ENCODE results near the gene DISC1.
"Not testable (repeated sequence)": the region's sequence is repeated elsewhere in the genome, so short reads cannot be mapped to it uniquely, and the experiment has no call there.

Gene DISC1

DNA sequence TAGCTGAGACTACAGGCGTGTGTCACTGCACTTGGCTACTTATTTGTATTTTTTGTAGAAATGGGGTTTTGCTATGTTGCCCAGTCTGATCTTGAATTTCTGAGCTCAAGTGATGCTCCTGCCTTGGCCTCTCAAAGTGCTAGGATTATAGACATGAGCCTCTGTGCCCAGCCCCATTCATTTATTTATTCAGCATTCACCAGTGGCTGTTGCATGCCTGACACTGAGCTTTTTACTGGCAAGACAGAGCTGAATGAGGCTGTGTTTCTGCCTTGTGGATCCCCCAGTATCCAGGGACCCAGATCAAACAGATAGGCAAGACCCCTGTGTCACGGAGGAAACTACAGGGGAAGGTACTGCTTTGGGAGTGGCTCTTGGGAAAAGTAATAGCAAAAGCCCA lies 109.4 kb downstream of the DISC1 start:
- no peak for DNase-seq

DNA sequence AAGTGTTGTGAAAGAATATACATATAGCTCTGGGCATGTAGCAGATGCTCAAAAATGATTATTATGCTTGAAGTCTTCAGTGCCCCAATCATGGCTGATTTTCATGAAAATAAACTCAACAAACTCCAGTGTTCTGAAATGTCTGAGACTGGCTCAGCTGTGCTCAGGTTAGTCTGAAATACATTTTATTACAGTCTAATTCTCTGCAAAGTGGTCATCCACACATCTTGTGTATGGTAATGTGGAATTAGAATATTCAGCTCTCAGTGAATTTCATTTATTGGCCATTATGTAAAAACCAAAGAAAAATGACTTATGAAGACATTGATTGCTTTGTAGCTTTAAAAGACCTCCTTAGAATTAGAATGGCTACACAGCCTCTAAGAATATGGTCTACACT lies 109.9 kb downstream of the DISC1 start:
- no peak for DNase-seq

GRCh38 chr1:231738554-231738953 lies 112.0 kb downstream of the DISC1 start:
- no peak for DNase-seq

DNA sequence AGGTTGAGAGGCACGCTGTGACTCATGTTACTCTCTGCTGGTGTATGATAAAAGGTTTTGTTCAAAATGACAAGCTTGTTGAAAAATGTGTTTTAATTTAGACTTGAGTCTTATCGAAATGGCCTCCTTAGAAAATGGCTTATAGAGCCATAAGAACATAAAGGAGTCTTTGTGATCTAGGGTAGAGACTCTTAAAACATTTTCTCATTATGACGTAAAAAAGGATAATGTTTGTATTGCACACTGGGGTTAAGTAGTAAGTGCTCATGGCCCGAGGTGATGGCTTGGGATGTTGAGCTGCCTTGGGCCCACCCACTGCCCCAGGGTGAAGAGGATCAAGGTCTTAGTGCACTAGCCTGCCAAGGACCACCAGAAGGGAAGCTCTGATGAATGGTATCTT lies 117.4 kb downstream of the DISC1 start:
- DNase-seq, result no peak

GRCh38 chr1:231748760-231749415 lies 122.3 kb downstream of the DISC1 start:
- peak; percentile 63 for DNase-seq

GRCh38 chr1:231750296-231750695 lies 123.7 kb downstream of the DISC1 start:
- DNase-seq, result peak; percentile 48

GRCh38 chr1:231750818-231751362 lies 124.3 kb downstream of the DISC1 start:
- DNase-seq, result no peak

- DNase-seq, result no peak
Measured at GRCh38 chr1:231751415-231751814, 124.8 kb downstream of the DISC1 start.

- no peak for DNase-seq
Measured at GRCh38 chr1:231753313-231753712, 126.7 kb downstream of the DISC1 start.

DNA sequence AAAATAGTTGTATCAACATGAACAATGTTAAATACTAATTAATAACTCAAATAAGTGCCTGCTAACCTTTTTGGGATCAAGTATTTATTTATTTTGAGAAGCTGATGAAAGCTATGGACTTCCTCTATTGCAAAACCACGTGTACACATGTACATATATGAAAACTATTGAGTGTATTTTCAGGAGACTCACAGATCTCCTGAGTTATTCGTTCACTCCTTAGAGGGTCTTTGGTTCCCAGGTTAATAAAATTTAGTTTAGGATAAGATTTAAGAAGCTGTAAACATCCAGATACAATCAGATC lies 130.5 kb downstream of the DISC1 start:
- no peak for DNase-seq

DNA sequence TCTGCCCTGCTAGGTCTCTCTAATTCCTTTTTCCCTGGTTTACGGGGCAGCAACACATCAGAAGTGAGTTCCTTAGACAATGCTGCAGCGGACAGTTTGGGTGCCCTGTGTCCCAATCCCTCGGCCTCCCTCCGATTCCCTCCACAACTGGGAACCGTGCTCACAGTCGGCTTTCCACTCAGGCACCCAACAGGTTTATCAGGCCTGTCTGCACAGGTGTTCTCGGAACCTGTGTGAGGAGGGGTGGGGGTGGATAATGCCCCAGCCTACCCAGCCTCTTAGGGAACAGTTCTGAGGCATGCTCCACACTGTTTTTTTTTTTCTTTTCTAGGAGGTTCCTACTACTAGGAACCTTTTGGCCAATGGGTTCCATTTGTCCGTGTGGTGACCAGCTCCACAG lies 131.2 kb downstream of the DISC1 start:
- no peak for DNase-seq

DNA sequence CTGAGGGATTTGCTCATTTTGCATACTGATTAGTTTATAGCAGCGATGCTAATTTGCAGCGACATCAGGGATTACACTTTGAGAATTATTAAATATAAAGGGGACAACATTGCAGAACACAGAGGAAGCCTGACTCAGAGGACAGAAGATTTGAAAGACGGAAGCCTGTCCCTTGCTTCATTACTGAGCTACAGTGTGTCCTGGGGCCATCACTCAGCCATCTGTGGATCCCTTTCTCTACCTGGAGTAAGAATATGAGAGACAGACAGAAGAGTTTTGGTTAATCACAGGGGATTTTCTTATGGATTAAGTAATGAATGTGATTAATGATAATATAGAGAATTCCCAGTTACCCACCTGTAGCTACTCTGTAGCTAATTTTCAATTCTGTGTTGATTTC lies 134.7 kb downstream of the DISC1 start:
- DNase-seq, result no peak

- no peak for DNase-seq
Measured at GRCh38 chr1:231761747-231762541, 135.4 kb downstream of the DISC1 start.

DNA sequence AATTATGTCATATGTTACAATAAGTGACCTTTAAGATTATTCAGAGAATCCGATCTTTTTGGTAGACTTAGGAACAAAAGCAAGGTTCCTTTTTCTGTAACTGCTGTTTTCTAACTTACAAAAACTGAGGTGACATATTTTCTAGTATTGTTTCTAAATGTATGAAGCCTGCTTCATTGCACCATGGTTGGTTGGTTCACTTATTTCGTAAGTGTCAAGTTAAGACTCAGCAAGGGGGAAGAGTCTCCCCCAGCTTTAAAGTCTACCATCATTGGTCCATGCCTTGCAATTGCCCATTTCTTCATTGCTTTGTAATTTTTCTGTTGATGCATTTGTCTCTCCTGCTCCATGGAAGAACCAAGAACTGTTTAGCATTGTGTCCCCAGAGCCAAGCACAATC lies 136.9 kb downstream of the DISC1 start:
- no peak for DNase-seq

DNA sequence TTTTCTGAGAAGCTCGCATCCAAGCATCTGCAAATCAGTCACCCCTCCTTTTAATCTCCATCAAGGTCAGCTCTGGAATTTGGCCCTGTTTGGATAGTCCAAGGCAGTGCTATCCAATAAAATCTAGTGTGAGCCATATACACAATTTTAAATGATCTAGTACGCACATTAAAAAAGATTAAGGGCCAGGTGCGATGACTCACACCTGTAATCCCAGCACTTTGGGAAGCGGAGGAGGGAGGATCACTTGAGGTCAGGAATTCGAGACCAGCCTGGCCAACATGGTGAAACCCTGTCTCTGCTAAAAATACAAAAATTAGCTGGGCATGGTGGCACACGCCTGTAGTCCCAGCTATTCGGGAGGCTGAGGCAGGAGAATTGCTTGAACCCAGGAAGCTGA lies 139.2 kb downstream of the DISC1 start:
- DNase-seq, result not testable (repeated sequence)

- DNase-seq, result no peak
Measured at GRCh38 chr1:231767471-231767870, 140.9 kb downstream of the DISC1 start.

GRCh38 chr1:231768416-231768815 lies 141.8 kb downstream of the DISC1 start:
- no peak for DNase-seq

- no peak for DNase-seq
Measured at GRCh38 chr1:231770506-231771175, 144.1 kb downstream of the DISC1 start.

- no peak for DNase-seq
Measured at GRCh38 chr1:231774719-231775335, 148.2 kb downstream of the DISC1 start.

DNA sequence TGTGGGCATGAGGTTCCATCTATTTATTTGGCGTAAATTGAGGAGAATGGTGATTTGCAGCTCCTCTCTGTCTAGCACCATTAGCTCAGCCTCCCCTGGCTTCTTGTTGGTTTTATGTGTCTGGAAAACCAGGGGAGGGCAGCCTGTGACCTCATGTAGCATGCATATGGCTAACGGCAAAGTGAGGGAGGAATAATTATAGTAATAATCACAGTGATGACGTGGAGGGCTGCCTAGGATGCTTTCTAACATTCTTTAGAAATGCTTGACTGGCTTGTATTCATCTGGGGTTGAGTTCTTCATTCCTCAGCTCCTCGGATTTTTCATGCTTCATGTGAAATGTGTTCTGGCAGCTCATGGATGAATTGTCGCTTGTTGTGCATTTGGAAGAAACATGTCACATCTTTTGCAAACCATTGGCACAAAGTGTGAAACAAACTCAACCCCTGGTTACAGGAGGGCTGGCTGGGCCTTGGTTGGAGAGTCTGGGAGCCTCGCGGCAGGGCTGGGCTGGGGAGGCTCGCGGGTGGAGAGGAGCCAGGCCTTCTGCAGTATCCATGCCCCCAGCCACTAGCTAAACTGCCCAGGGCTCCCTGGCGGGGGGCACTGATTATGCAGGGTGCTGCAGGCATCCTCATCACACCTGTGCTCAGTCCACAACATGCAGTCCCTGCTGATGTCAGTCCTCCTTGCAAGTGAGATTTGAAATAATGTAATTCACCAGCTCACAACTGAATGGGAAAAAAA lies 149.6 kb downstream of the DISC1 start:
- DNase-seq, result no peak

DNA sequence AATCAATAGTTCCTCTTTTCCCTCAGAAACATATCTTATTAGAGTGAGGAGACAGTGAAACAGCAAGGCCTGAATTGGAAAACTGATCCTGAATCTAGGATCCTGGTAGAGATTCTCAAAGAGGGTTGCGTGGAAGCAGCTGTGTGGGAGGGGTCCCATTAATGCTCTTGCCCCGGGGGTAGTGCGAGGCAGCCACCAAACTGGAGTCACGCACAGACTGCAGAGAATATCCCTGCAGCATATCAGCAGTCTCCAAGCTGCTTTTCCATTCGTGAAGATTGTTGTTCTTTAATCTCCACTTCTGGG lies 150.1 kb downstream of the DISC1 start:
- no peak for DNase-seq

DNA sequence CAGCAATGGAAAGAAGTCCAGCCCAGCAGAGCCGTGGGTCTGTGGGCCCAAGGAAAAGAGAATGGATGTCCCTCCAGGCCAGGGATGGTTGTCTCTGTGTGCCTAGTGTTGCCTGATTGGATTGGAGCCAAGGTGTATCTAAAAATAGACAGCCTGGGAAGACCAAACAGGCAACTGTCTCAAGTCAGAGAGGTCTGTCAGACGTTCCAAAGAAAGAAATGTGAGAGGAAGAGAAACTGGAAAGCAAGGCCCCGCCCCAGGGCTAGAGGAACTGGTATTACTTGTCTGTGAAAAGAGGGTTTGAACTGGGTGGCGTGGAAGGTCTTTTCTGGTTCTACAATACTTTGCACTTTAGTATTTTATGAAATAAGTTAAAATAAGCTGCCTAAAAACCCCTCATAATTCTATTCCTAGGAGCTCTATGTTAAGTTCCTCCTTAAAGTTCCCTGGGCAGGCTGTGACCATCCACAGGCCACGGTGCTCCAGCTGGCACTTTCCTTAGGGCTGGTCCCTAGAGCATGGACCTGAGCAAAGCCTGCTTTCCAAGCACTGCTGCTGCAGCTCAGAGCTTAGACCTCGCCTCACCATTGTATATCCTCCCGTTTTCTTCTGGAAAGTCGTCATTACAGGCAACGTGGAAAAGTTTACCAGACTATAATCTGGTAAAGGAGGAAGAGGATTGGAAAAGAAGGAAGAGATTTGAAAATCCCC lies 151.6 kb downstream of the DISC1 start:
- peak; percentile 29 for DNase-seq
